OCI-LY1 (cell line): ENCODE results near the gene TAF4.

Experiments used
- CTCF ChIP-seq: fragments of 200-600 bp; sonication (generic), shearing (Covaris generic); IDR thresholded peaks from 2 replicates; pipeline ENCODE4 v1.5.1; 2017; ENCODE audit warnings: mild to moderate bottlenecking, antibody characterized with exemption, low read length, moderate library complexity, mixed read lengths
- EZH2 ChIP-seq: fragments of 200-600 bp; sonication (generic), shearing (Covaris generic); IDR thresholded peaks from 2 replicates; pipeline ENCODE4 v1.8.0; 2017; ENCODE audit warnings: borderline replicate concordance, mixed run types, mild to moderate bottlenecking, antibody characterized with exemption, low read length, moderate library complexity, mixed read lengths

GRCh38 chr20:62045529-62046285, 20.0 kb downstream of the TAF4 start:
- TF ChIP-seq CTCF = no peak
- no peak for TF ChIP-seq EZH2
